HG03097 (cell line): ENCODE measurements around the gene GNAT1.
"Not testable (repeated sequence)": the region's sequence is repeated elsewhere in the genome, so short reads cannot be mapped to it uniquely, and the experiment has no call there.

Source experiments
- ATAC-seq: cut with Tn5 transposase; IDR thresholded peaks from one replicate; pipeline ENCODE4 v1.9.1; 2021; ENCODE audit not compliant: unreplicated experiment, low FRiP score

Gene GNAT1

GRCh38 chr3:50201573-50202315 is 10.3 kb downstream of the GNAT1 start:
- ATAC-seq, result no peak

GRCh38 chr3:50202353-50203112 is 11.1 kb downstream of the GNAT1 start:
- no peak for ATAC-seq

GRCh38 chr3:50203113-50203808 is 11.9 kb downstream of the GNAT1 start:
- no peak for ATAC-seq

GRCh38 chr3:50203809-50204803 is 12.7 kb downstream of the GNAT1 start:
- ATAC-seq, result no peak

- no peak for ATAC-seq
Measured at GRCh38 chr3:50204804-50205412, 13.5 kb downstream of the GNAT1 start, which contains the start of gene SLC38A3. Gene SLC38A3 (plus strand): TSS chr3:50205271. CDS start chr3:50214200, 8,929 bp downstream.

GRCh38 chr3:50205413-50206276 is 14.2 kb downstream of the GNAT1 start:
- ATAC-seq, result no peak

GRCh38 chr3:50207359-50208042 is 16.1 kb downstream of the GNAT1 start:
- no peak for ATAC-seq

GRCh38 chr3:50208677-50209344 is 17.4 kb downstream of the GNAT1 start:
- no peak for ATAC-seq

- ATAC-seq, result no peak
Measured at GRCh38 chr3:50210176-50210509, 18.7 kb downstream of the GNAT1 start.

- no peak for ATAC-seq
Measured at GRCh38 chr3:50210510-50211367, 19.3 kb downstream of the GNAT1 start.

- ATAC-seq, result not testable (repeated sequence)
Measured at GRCh38 chr3:50211368-50211717, 19.9 kb downstream of the GNAT1 start.

GRCh38 chr3:50211930-50212329 is 20.5 kb downstream of the GNAT1 start:
- ATAC-seq, result no peak

GRCh38 chr3:50212502-50212901 is 21.1 kb downstream of the GNAT1 start:
- no peak for ATAC-seq

GRCh38 chr3:50212971-50213370 is 21.6 kb downstream of the GNAT1 start:
- no peak for ATAC-seq

GRCh38 chr3:50213373-50213772 is 22.0 kb downstream of the GNAT1 start:
- no peak for ATAC-seq

- no peak for ATAC-seq
Measured at GRCh38 chr3:50214824-50215223, 23.4 kb downstream of the GNAT1 start.

GRCh38 chr3:50215529-50215928 is 24.1 kb downstream of the GNAT1 start:
- ATAC-seq, result no peak
